Right lobe of liver (tissue), 6 donors: ENCODE measurements around the gene SSTR3. TPM values are rescaled to one million over a fixed set of nuclear protein-coding genes. Genes with fewer than 3 reads are reported as not detected.

Experiments
- ATAC-seq, 4 donors: fragments of 200-7000 bp; cut with Tn5 transposase; one replicate each; pipeline ENCODE4 v1.9.1; 2020; ENCODE audit warnings: mild to moderate bottlenecking in 4 of 4, moderate library complexity in 4 of 4
- DNase-seq, 3 donors: peaks; one replicate each; pipeline ENCODE4 v3.0.0-alpha.2; 2020
- H3K27ac ChIP-seq, 3 donors: fragments of 200-600 bp; one replicate each; pipeline ENCODE4 v1.8.0; 2022
- H3K27me3 ChIP-seq, 2 donors: fragments of 200-600 bp; one replicate each; pipeline ENCODE4 v1.8.0; 2022
- H3K36me3 ChIP-seq, 4 donors: fragments of 200-600 bp; sonication (generic) in 1 of 4; one replicate each; pipeline versions ENCODE4 v1.5.1 to v1.8.0; 2017 to 2022; ENCODE audit warnings: control low read depth in 1 of 4
- H3K4me1 ChIP-seq, 4 donors: fragments of 200-600 bp; sonication (generic) in 1 of 4; one replicate each; pipeline versions ENCODE4 v1.5.1 to v1.8.0; 2017 to 2022; ENCODE audit warnings: control low read depth in 1 of 4
- H3K4me3 ChIP-seq, 3 donors: fragments of 200-600 bp; one replicate each; pipeline ENCODE4 v1.8.0; 2022
- H3K9me3 ChIP-seq, 4 donors: fragments of 200-600 bp; sonication (generic) in 1 of 4; one replicate each; pipeline versions ENCODE4 v1.5.1 to v1.8.0; 2017 to 2022; ENCODE audit warnings: control low read depth in 1 of 4
- CTCF ChIP-seq, 4 donors: fragments of 200-600 bp in 3 of 4; fragments of 450-650 bp in 1 of 4; IDR thresholded peaks; one replicate each; pipeline versions ENCODE4 v1.5.1 to v1.8.0; 2016 to 2022; ENCODE audit warnings: antibody characterized with exemption in 4 of 4, mild to moderate bottlenecking in 2 of 4
- POLR2A ChIP-seq: fragments of 450-650 bp; IDR thresholded peaks from one replicate; pipeline ENCODE4 v1.6.1; 2017; ENCODE audit warnings: antibody characterized with exemption, mild to moderate bottlenecking
- WGBS: methylation state at CpG from one replicate; pipeline ENCODE4 v1.1.6; 2018; ENCODE audit warnings: low coverage, low lambda C conversion rate; ENCODE audit not compliant: insufficient coverage; ENCODE audit errors: missing lambda C conversion rate; 5-methylcytosine and 5-hydroxymethylcytosine counted together
- intact Hi-C, 2 donors: fragments of 100-400 bp; cut with DNase I; formaldehyde crosslinking; loops; one replicate each; pipeline versions ENCODE4 v1.11.2 to v1.14.1; 2022
- total RNA-seq, 6 experiments: library from RNA; depleted of rRNA in 2 of 6; stranded (reverse); fragments of >200 nt in 2 of 6; fragmentation: NEBNext Ultra II Directional in 3 of 6; extraction: Animal tissue kit (Norgen Biotek cat#: 25700) in 3 of 6; gene quantifications; one replicate each; pipeline versions ENCODE4 v1.1.0 to v1.2.4, GENCODE V29; 2016 to 2023
- donor health status: DM: no; HTN: yes; CAD: no.
- donor health status: DM: no; HTN: no; CAD: no.
- donor health status: DM: no; HTN: no; CAD: no.
- donor health status: DM: no; HTN: yes; CAD: no.
- donor health status: DM: no; HTN: yes; CAD: no.

The SSTR3 gene
- total RNA-seq, 6 experiments from 2014 or later, result not detected

- 21% methylated on average over 8 of the region's 13 CpGs for WGBS
- DNase-seq, result peak in 2 of 3 donors; percentile 16 to 33
Observed at GRCh38 chr22:37185646-37186227, 26.5 kb downstream of the SSTR3 start.

GRCh38 chr22:37184816-37185541 lies 27.3 kb downstream of the SSTR3 start:
- Histone ChIP-seq H3K27me3 (no peaks in the 10 kb centered on the region), H3K27ac (no peak overlapping the region), H3K4me1 (peaks cover 0 to 5% (median 0%) of the 10 kb centered on the region in 4 donors), H3K4me3 (no peak overlapping the region), H3K36me3 (no peaks in the 10 kb centered on the region), H3K9me3 (no peaks in the 10 kb centered on the region)
- TF ChIP-seq CTCF (IDR thresholded peaks at IDR 0.05) (no peak), POLR2A (no peak)
- WGBS, result 85% methylated on average over 3 of the region's 18 CpGs
- intact Hi-C loops, result no loop called here
- DNase-seq, result peak in 2 of 3 donors; percentile 17 to 44
- ATAC-seq, result no peak

More at GRCh38 chr22:37185646-37186227, 26.5 kb downstream of the SSTR3 start:
- peak in 1 of 4 donors; percentile 11 for ATAC-seq
- Histone ChIP-seq H3K9me3 (no peaks in the 10 kb centered on the region), H3K27ac (no peak overlapping the region), H3K4me1 (peaks cover 0 to 5% (median 0%) of the 10 kb centered on the region in 4 donors), H3K27me3 (no peaks in the 10 kb centered on the region), H3K4me3 (no peak overlapping the region), H3K36me3 (peaks cover 0 to 4% (median 0%) of the 10 kb centered on the region in 4 donors)
- TF ChIP-seq POLR2A (no peak), CTCF (IDR thresholded peaks at IDR 0.05) (no peak)
- intact Hi-C loops, result no loop called here

- no CpG with 5 or more reads among the region's 12 CpGs for WGBS
- no peak overlapping the region for H3K27ac ChIP-seq
- H3K27me3 ChIP-seq, result no peaks in the 10 kb centered on the region
- peaks cover 0 to 5% (median 2%) of the 10 kb centered on the region in 4 donors for H3K4me1 ChIP-seq
- DNase-seq (peak in 2 of 3 donors; percentile 11 to 32), ATAC-seq (no peak)
- H3K36me3 ChIP-seq, result no peaks in the 10 kb centered on the region
- no peaks in the 10 kb centered on the region for H3K9me3 ChIP-seq
- intact Hi-C loops, result no loop called here
- no peak overlapping the region for H3K4me3 ChIP-seq
- TF ChIP-seq POLR2A (no peak), CTCF (IDR thresholded peaks at IDR 0.05) (no peak)
Observed at GRCh38 chr22:37184380-37184755, 27.9 kb downstream of the SSTR3 start.

- no peaks in the 10 kb centered on the region for H3K9me3 ChIP-seq
- intact Hi-C loops, result no loop called here
- H3K36me3 ChIP-seq, result no peaks in the 10 kb centered on the region
- H3K27ac ChIP-seq, result no peak overlapping the region
- ATAC-seq, result no peak
- no peaks in the 10 kb centered on the region for H3K27me3 ChIP-seq
- DNase-seq, result peak in 2 of 3 donors; percentile 11 to 37
- TF ChIP-seq POLR2A (no peak), CTCF (IDR thresholded peaks at IDR 0.05) (no peak)
- WGBS, result 66% methylated on average over 3 of the region's 17 CpGs
- H3K4me1 ChIP-seq, result peaks cover 0 to 11% (median 2%) of the 10 kb centered on the region in 4 donors
- H3K4me3 ChIP-seq, result no peak overlapping the region
Observed at GRCh38 chr22:37183432-37184379, 28.6 kb downstream of the SSTR3 start.
